ENCODE data around the gene TMEM220. TPM values are rescaled to one million over a fixed set of nuclear protein-coding genes. Genes with fewer than 3 reads are reported as not detected.

TMEM220 gene
- total RNA-seq, 1 experiment from 2014 or later, result not detected

GRCh38 chr17:10743316-10744009 lies 13.6 kb upstream of the TMEM220 start:
- H3K9me3 Mint-ChIP-seq (ENCODE audit: low read depth, unreplicated experiment), result no peaks in the 10 kb centered on the region
- intact Hi-C loops (cut with micrococcal nuclease; ENCODE audit: unreplicated experiment), result no loop called here
- BruUV-seq (replicated peaks), result no TSS peak
- DNase-seq, result no peak
- no peak for TF ChIP-seq CTCF (IDR thresholded peaks at IDR 0.05; ENCODE audit: unreplicated experiment)
- H3K27ac Mint-ChIP-seq (ENCODE audit: unreplicated experiment), result no peak overlapping the region
- H3K4me3 Mint-ChIP-seq (ENCODE audit: low read depth, unreplicated experiment), result no peak overlapping the region
- CTCF ChIA-PET, result interaction anchor here (0.7 kb wide), 1 partner anchor 114 kb away, joined by 5 read pairs; no protein-coding TSS in a partner anchor
- H3K36me3 Mint-ChIP-seq (ENCODE audit: insufficient read depth, unreplicated experiment), result no peaks in the 10 kb centered on the region
- no peaks in the 10 kb centered on the region for H3K4me1 Mint-ChIP-seq (ENCODE audit: low read depth, unreplicated experiment)
- H3K27me3 Mint-ChIP-seq (ENCODE audit: unreplicated experiment), result peaks cover 64% of the 10 kb centered on the region

- Mint-ChIP-seq H3K27me3 (ENCODE audit: unreplicated experiment) (peaks cover 57% of the 10 kb centered on the region), H3K27ac (ENCODE audit: unreplicated experiment) (no peak overlapping the region), H3K36me3 (ENCODE audit: insufficient read depth, unreplicated experiment) (no peaks in the 10 kb centered on the region), H3K9me3 (ENCODE audit: low read depth, unreplicated experiment) (no peaks in the 10 kb centered on the region), H3K4me3 (ENCODE audit: low read depth, unreplicated experiment) (no peak overlapping the region), H3K4me1 (ENCODE audit: low read depth, unreplicated experiment) (peaks cover 9% of the 10 kb centered on the region)
- BruUV-seq (replicated peaks), result no TSS peak
- DNase-seq, result no peak
- intact Hi-C loops (cut with micrococcal nuclease; ENCODE audit: unreplicated experiment), result no loop called here
- CTCF ChIA-PET, result interaction anchor here (0.7 kb wide), 1 partner anchor 115 kb away, joined by 5 read pairs; no protein-coding TSS in a partner anchor
- no peak for TF ChIP-seq CTCF (IDR thresholded peaks at IDR 0.05; ENCODE audit: unreplicated experiment)
These were observed 12.6 kb upstream of the TMEM220 start for GRCh38 chr17:10742431-10742830.

- no peak for DNase-seq
- H3K4me1 Mint-ChIP-seq (ENCODE audit: low read depth, unreplicated experiment), result peaks cover 14% of the 10 kb centered on the region
- CTCF ChIA-PET, result no interaction called here
- peaks cover 50% of the 10 kb centered on the region for H3K27me3 Mint-ChIP-seq (ENCODE audit: unreplicated experiment)
- no TSS peak for BruUV-seq (replicated peaks)
- TF ChIP-seq CTCF (IDR thresholded peaks at IDR 0.05; ENCODE audit: unreplicated experiment), result no peak
- no peaks in the 10 kb centered on the region for H3K9me3 Mint-ChIP-seq (ENCODE audit: low read depth, unreplicated experiment)
- intact Hi-C loops (cut with micrococcal nuclease; ENCODE audit: unreplicated experiment), result no loop called here
- no peak overlapping the region for H3K27ac Mint-ChIP-seq (ENCODE audit: unreplicated experiment)
- no peak overlapping the region for H3K4me3 Mint-ChIP-seq (ENCODE audit: low read depth, unreplicated experiment)
- H3K36me3 Mint-ChIP-seq (ENCODE audit: insufficient read depth, unreplicated experiment), result no peaks in the 10 kb centered on the region
These were observed 11.8 kb upstream of the TMEM220 start for GRCh38 chr17:10741416-10742135.

GRCh38 chr17:10739386-10739785 lies 9.6 kb upstream of the TMEM220 start:
- intact Hi-C loops (cut with micrococcal nuclease; ENCODE audit: unreplicated experiment), result no loop called here

More at GRCh38 chr17:10739386-10739785, 9.6 kb upstream of the TMEM220 start:
- H3K36me3 Mint-ChIP-seq (ENCODE audit: insufficient read depth, unreplicated experiment), result no peaks in the 10 kb centered on the region
- H3K4me1 Mint-ChIP-seq (ENCODE audit: low read depth, unreplicated experiment), result peaks cover 14% of the 10 kb centered on the region
- DNase-seq, result no peak
- peaks cover 56% of the 10 kb centered on the region for H3K27me3 Mint-ChIP-seq (ENCODE audit: unreplicated experiment)
- no peak for TF ChIP-seq CTCF (IDR thresholded peaks at IDR 0.05; ENCODE audit: unreplicated experiment)
- H3K27ac Mint-ChIP-seq (ENCODE audit: unreplicated experiment), result no peak overlapping the region
- BruUV-seq (replicated peaks), result no TSS peak
- CTCF ChIA-PET, result interaction anchor here (0.7 kb wide), 1 partner anchor 274 kb away, joined by 3 read pairs; no protein-coding TSS in a partner anchor
- no peaks in the 10 kb centered on the region for H3K9me3 Mint-ChIP-seq (ENCODE audit: low read depth, unreplicated experiment)
- no peak overlapping the region for H3K4me3 Mint-ChIP-seq (ENCODE audit: low read depth, unreplicated experiment)
